Measurements from ENCODE around the gene MLLT3.

DNA sequence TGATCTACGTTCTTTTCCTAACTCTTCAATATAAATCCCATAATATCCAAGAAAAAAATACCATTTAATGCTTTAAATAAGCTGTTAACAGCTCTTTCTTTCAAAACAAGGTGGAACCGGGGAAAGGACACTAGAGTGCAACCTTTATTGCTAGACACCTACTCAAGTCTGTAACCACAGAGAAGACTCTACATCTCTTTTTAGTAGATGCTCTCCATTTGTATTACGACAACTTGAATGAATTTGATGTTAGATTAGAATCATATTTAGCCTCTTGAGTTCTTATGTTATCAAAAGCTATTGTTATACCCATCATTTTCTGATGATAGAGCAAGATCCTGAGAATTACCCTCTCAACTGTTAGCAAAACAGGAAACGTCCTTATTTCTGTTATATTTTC lies 246.3 kb downstream of the MLLT3 start:
- no peak for TF ChIP-seq POLR2AphosphoS5 (IDR thresholded peaks at IDR 0.05; ENCODE audit: low read depth, low read length)
- TF ChIP-seq, protein P1, sequence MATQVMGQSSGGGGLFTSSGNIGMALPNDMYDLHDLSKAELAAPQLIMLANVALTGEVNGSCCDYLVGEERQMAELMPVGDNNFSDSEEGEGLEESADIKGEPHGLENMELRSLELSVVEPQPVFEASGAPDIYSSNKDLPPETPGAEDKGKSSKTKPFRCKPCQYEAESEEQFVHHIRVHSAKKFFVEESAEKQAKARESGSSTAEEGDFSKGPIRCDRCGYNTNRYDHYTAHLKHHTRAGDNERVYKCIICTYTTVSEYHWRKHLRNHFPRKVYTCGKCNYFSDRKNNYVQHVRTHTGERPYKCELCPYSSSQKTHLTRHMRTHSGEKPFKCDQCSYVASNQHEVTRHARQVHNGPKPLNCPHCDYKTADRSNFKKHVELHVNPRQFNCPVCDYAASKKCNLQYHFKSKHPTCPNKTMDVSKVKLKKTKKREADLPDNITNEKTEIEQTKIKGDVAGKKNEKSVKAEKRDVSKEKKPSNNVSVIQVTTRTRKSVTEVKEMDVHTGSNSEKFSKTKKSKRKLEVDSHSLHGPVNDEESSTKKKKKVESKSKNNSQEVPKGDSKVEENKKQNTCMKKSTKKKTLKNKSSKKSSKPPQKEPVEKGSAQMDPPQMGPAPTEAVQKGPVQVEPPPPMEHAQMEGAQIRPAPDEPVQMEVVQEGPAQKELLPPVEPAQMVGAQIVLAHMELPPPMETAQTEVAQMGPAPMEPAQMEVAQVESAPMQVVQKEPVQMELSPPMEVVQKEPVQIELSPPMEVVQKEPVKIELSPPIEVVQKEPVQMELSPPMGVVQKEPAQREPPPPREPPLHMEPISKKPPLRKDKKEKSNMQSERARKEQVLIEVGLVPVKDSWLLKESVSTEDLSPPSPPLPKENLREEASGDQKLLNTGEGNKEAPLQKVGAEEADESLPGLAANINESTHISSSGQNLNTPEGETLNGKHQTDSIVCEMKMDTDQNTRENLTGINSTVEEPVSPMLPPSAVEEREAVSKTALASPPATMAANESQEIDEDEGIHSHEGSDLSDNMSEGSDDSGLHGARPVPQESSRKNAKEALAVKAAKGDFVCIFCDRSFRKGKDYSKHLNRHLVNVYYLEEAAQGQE (IDR thresholded peaks at IDR 0.05; ENCODE audit: insufficient read depth in 1 of 2, low read depth in 2 of 2, low read length in 2 of 2) = no peak
- no peak for TF ChIP-seq TAF1 (IDR thresholded peaks at IDR 0.05; ENCODE audit: borderline replicate concordance, insufficient read depth, low read length)

Data from PFSK-1 (cell line).